ENCODE results near the gene TMEM248.
"Not testable (repeated sequence)": the region's sequence is repeated elsewhere in the genome, so short reads cannot be mapped to it uniquely, and the experiment has no call there.

The TMEM248 gene

DNA sequence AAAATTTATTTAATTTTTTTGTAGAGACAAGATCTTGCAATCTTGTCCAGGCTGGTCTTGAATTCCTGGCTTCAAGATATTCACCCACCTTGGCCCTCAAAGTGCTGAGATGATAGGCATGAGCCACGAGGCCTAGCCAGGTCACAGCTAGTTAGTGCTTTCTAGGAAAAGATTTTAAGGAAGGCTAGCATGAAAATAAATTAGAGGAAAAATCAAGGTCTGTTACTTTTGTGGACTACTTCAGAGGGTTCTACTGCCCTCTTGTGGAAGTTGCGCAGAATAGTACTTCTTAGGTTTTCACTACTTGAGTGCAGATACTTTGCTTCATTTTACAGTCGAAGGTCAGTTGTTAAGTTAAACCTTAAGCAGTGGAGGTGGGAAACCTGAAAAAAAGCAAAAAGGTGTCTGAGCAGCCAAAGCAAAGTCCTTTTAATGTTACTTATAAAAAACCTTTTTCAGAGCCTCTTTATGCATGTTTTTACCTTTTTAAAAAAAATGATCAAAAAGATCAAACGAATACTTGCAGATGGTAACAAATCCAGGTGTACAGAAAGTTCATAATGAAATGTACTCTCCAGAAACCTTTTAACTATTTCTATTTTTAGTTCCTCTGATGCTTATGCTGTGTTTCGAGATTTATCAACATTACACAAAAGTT, 79.7 kb downstream of the TMEM248 start:
- DNase-seq; H3K27me3 ChIP-seq (ENCODE audit: insufficient read depth, low read depth, severe bottlenecking); H3K4me3 ChIP-seq (ENCODE audit: low read depth, low read length); H3K36me3 ChIP-seq; H3K9me3 ChIP-seq (ENCODE audit: severe bottlenecking); H3K27ac ChIP-seq: not testable (repeated sequence)

DNA sequence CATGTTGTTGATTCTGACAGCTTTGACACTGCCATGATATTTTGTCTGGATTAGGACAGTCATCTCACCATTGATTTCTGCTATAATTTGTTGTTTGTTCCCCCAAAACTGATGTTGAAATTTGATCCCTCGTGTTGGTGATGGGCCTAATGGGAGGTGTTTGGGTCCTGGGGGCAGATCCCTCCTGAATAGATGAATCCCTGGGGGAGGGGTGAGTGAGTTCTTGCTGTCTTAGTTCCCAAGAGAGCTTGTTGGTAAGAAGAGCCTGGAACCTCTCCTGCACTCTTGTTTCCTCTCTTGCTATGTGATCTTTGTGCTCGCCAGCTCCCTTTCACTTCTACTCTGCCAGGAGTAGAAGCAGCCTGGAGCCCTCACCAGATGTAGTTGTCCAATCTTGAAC, 83.1 kb downstream of the TMEM248 start:
- H3K9me3 ChIP-seq (ENCODE audit: severe bottlenecking); H3K27me3 ChIP-seq (ENCODE audit: insufficient read depth, low read depth, severe bottlenecking); H3K36me3 ChIP-seq: not testable (repeated sequence)

DNA sequence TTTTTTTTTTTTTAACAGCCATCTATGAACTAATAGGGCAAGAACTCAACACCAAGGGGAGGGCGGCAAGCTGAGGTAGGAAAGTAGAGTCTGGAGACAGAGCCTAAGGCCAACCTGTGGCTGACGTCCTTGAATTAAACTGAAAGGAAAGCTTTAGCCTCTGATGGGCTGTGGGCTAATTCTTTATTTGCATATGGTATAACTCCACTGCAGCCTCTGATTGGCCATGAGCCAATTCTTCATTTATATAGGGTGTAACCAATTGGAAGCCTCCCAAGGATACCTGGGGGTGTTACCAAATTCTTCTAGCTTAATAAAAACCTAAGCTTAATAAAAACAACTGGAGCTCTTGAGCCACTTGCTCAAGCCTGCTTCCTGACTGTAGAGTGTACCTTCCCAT, 85.9 kb downstream of the TMEM248 start:
- Histone ChIP-seq H3K4me3 (ENCODE audit: low read depth, low read length) (no peak overlapping the region), H3K27ac (no peak overlapping the region), H3K9me3 (ENCODE audit: severe bottlenecking) (no peaks in the 10 kb centered on the region), H3K27me3 (ENCODE audit: insufficient read depth, low read depth, severe bottlenecking) (no peaks in the 10 kb centered on the region), H3K36me3 (peaks cover 3% of the 10 kb centered on the region; the same call in 1 of the 2 replicates)
- no peak for DNase-seq
- TF ChIP-seq, protein P1, sequence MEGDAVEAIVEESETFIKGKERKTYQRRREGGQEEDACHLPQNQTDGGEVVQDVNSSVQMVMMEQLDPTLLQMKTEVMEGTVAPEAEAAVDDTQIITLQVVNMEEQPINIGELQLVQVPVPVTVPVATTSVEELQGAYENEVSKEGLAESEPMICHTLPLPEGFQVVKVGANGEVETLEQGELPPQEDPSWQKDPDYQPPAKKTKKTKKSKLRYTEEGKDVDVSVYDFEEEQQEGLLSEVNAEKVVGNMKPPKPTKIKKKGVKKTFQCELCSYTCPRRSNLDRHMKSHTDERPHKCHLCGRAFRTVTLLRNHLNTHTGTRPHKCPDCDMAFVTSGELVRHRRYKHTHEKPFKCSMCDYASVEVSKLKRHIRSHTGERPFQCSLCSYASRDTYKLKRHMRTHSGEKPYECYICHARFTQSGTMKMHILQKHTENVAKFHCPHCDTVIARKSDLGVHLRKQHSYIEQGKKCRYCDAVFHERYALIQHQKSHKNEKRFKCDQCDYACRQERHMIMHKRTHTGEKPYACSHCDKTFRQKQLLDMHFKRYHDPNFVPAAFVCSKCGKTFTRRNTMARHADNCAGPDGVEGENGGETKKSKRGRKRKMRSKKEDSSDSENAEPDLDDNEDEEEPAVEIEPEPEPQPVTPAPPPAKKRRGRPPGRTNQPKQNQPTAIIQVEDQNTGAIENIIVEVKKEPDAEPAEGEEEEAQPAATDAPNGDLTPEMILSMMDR (IDR thresholded peaks at IDR 0.05; ENCODE audit: low read depth, low read length): no peak

More for the DNA sequence above, 83.1 kb downstream of the TMEM248 start:
- not testable (repeated sequence) for H3K4me3 ChIP-seq (ENCODE audit: low read depth, low read length); DNase-seq; H3K27ac ChIP-seq

Measured in WERI-Rb-1 (cell line).